ENCODE data around the gene ZNF550. TPM values are rescaled to one million over a fixed set of nuclear protein-coding genes. Genes with fewer than 3 reads are reported as not detected.

The ZNF550 gene
- total and polyA plus RNA-seq, 2 of the 13 experiments (the other 11 are each of a cell fraction or from before 2014, with no cell fraction given): 8.6 to 9.1 TPM

GRCh38 chr19:57487477-57488298, 72.0 kb downstream of the ZNF550 start, which contains the start of gene ZNF419 (continued):
- TF ChIP-seq KAT7 (CRISPR knock-in tag; IDR thresholded peaks at IDR 0.05; ENCODE audit: borderline replicate concordance): peak; percentile 71; the same call in 1 of the 2 replicates
- TF ChIP-seq ELF1 (CRISPR knock-in tag; IDR thresholded peaks at IDR 0.05): peak; percentile 100
- peak; percentile 77 to 81 for TF ChIP-seq POLR2A (IDR thresholded peaks at IDR 0.05; ENCODE audit: insufficient read depth in 1 of 2, low read depth in 2 of 2, low read length in 2 of 2)
- peak; percentile 80 for TF ChIP-seq PHF20 (CRISPR knock-in tag; IDR thresholded peaks at IDR 0.05)
- peak; percentile 31; the same call in 1 of the 2 replicates for TF ChIP-seq RXRB (CRISPR knock-in tag; IDR thresholded peaks at IDR 0.05; ENCODE audit: borderline replicate concordance)
- peak; percentile 85 for TF ChIP-seq RBFOX2 (IDR thresholded peaks at IDR 0.05; ENCODE audit: low read depth, low read length)
- TF ChIP-seq, protein P1, sequence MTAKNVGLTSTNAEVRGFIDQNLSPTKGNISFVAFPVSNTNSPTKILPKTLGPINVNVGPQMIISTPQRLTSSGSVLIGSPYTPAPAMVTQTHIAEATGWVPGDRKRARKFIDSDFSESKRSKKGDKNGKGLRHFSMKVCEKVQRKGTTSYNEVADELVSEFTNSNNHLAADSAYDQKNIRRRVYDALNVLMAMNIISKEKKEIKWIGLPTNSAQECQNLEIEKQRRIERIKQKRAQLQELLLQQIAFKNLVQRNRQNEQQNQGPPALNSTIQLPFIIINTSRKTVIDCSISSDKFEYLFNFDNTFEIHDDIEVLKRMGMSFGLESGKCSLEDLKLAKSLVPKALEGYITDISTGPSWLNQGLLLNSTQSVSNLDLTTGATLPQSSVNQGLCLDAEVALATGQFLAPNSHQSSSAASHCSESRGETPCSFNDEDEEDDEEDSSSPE (CRISPR knock-in tag; IDR thresholded peaks at IDR 0.05): peak; percentile 18; the same call in 1 of the 2 replicates
- peak; percentile 25; the same call in 1 of the 2 replicates for TF ChIP-seq ARNT2 (CRISPR knock-in tag; IDR thresholded peaks at IDR 0.05; ENCODE audit: low read depth)
- peak; percentile 32; the same call in 1 of the 2 replicates for TF ChIP-seq DR1 (CRISPR knock-in tag; IDR thresholded peaks at IDR 0.05)
- peak; percentile 98 for TF ChIP-seq SP2 (CRISPR knock-in tag; IDR thresholded peaks at IDR 0.05)
- peak; percentile 36; the same call in 1 of the 2 replicates for TF ChIP-seq UBTF (CRISPR knock-in tag; IDR thresholded peaks at IDR 0.05)
- peak; percentile 82 for TF ChIP-seq POLR2G (IDR thresholded peaks at IDR 0.05; ENCODE audit: low read depth, low read length)
- peak; percentile 57; the same call in 1 of the 2 replicates for TF ChIP-seq ZSCAN31 (CRISPR knock-in tag; IDR thresholded peaks at IDR 0.05; ENCODE audit: low read depth)
- TF ChIP-seq, protein P2, sequence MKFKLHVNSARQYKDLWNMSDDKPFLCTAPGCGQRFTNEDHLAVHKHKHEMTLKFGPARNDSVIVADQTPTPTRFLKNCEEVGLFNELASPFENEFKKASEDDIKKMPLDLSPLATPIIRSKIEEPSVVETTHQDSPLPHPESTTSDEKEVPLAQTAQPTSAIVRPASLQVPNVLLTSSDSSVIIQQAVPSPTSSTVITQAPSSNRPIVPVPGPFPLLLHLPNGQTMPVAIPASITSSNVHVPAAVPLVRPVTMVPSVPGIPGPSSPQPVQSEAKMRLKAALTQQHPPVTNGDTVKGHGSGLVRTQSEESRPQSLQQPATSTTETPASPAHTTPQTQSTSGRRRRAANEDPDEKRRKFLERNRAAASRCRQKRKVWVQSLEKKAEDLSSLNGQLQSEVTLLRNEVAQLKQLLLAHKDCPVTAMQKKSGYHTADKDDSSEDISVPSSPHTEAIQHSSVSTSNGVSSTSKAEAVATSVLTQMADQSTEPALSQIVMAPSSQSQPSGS (CRISPR knock-in tag; IDR thresholded peaks at IDR 0.05): peak; percentile 54; the same call in 1 of the 2 replicates
- 0 out of 2 replicates have a peak, but pooled peaks have one; percentile 57 for TF ChIP-seq SRY (CRISPR knock-in tag; IDR thresholded peaks at IDR 0.05)
- TF ChIP-seq KDM3A (CRISPR knock-in tag; IDR thresholded peaks at IDR 0.05; ENCODE audit: low read depth): peak; percentile 56; the same call in 1 of the 2 replicates
- TF ChIP-seq HCFC1 (IDR thresholded peaks at IDR 0.05; ENCODE audit: low read depth, low read length): peak; percentile 95
- TF ChIP-seq HMGXB4 (CRISPR knock-in tag; IDR thresholded peaks at IDR 0.05; ENCODE audit: borderline replicate concordance in 1 of 2, low read depth in 1 of 2): peak; percentile 32 to 50; a peak in 1 of 4 replicates
- 0 out of 2 replicates have a peak, but pooled peaks have one; percentile 49 for TF ChIP-seq ZNF605 (CRISPR knock-in tag; IDR thresholded peaks at IDR 0.05)
- TF ChIP-seq KLF11 (CRISPR knock-in tag; IDR thresholded peaks at IDR 0.05): 0 out of 2 replicates have a peak, but pooled peaks have one; percentile 25
- TF ChIP-seq MIER3 (CRISPR knock-in tag; IDR thresholded peaks at IDR 0.05; ENCODE audit: borderline replicate concordance): peak; percentile 77; the same call in 1 of the 2 replicates
- TF ChIP-seq SIN3B (IDR thresholded peaks at IDR 0.05; ENCODE audit: low read length): 0 out of 2 replicates have a peak, but pooled peaks have one; percentile 32

Data from HepG2 (cell line).